GM12872 (cell line): ENCODE results near the gene SERPINB10.

Experiments
- CTCF ChIP-seq: IDR thresholded peaks from 3 replicates; pipeline ENCODE4 v1.5.1; 2011; ENCODE audit warnings: low read depth, mild to moderate bottlenecking, low read length, moderate library complexity; ENCODE audit not compliant: insufficient read depth

SERPINB10 gene

GRCh38 chr18:63905361-63905760 is 2.4 kb upstream of the SERPINB10 start:
- TF ChIP-seq CTCF, result no peak

GRCh38 chr18:63906056-63906455 is 1.7 kb upstream of the SERPINB10 start:
- TF ChIP-seq CTCF, result no peak

- TF ChIP-seq CTCF, result no peak
Observed at GRCh38 chr18:63908858-63909257, 1.1 kb downstream of the SERPINB10 start.

GRCh38 chr18:63909870-63910269 is 2.1 kb downstream of the SERPINB10 start:
- TF ChIP-seq CTCF, result no peak

- TF ChIP-seq CTCF, result no peak
Observed at GRCh38 chr18:63917817-63918216, 10.1 kb downstream of the SERPINB10 start.

- TF ChIP-seq CTCF, result no peak
Observed at GRCh38 chr18:63922049-63922448, 14.3 kb downstream of the SERPINB10 start.

- TF ChIP-seq CTCF, result no peak
Observed at GRCh38 chr18:63924551-63924950, 16.8 kb downstream of the SERPINB10 start.

- TF ChIP-seq CTCF, result no peak
Observed at GRCh38 chr18:63928331-63928730, 20.6 kb downstream of the SERPINB10 start.
